GM12891 (cell line): Measurements from ENCODE around the gene ELOVL6.

Experiments
- DNase-seq: peaks from one replicate; pipeline ENCODE4 v3.0.0; 2011; ENCODE audit warnings: low spot score; ENCODE audit not compliant: insufficient read length
- FAIRE-seq: peaks from 2 replicates; lab custom pipeline; 2011; peaks lifted over from hg19 to GRCh38; lab: Jason Lieb, UNC
- PAX5 ChIP-seq: IDR thresholded peaks from 2 replicates; pipeline ENCODE4 v1.6.1; 2011; ENCODE audit warnings: low read length, moderate library complexity, mild to moderate bottlenecking; ENCODE audit not compliant: insufficient read depth, severe bottlenecking
- POLR2A ChIP-seq: IDR thresholded peaks from 2 replicates; pipeline ENCODE4 v1.6.1; 2011; ENCODE audit warnings: low read depth, low read length, control low read depth
- POLR2AphosphoS5 ChIP-seq: IDR thresholded peaks from 2 replicates; pipeline ENCODE4 v1.6.1; 2011; ENCODE audit warnings: low read depth, low read length, control low read depth
- POU2F2 ChIP-seq: IDR thresholded peaks from 2 replicates; pipeline ENCODE4 v1.6.1; 2011; ENCODE audit warnings: low read depth, mild to moderate bottlenecking, control low read depth, low read length, moderate library complexity
- SPI1 ChIP-seq: IDR thresholded peaks from 2 replicates; pipeline ENCODE4 v1.6.1; 2011; ENCODE audit warnings: low read depth, low read length, control low read depth
- TAF1 ChIP-seq: IDR thresholded peaks from 2 replicates; pipeline ENCODE4 v1.6.1; 2011; ENCODE audit warnings: low read depth, low read length, control low read depth

The ELOVL6 gene

GRCh38 chr4:110183643-110184042 lies 14.8 kb downstream of the ELOVL6 start:
- DNase-seq (no peak), FAIRE-seq (no peak)
- TF ChIP-seq SPI1, result no peak
- TF ChIP-seq POU2F2, result no peak
- no peak for TF ChIP-seq TAF1
- no peak for TF ChIP-seq PAX5
- TF ChIP-seq POLR2AphosphoS5, result no peak
- no peak for TF ChIP-seq POLR2A

GRCh38 chr4:110183058-110183457 lies 15.4 kb downstream of the ELOVL6 start:
- DNase-seq (no peak), FAIRE-seq (no peak)
- no peak for TF ChIP-seq POLR2A
- no peak for TF ChIP-seq POU2F2
- no peak for TF ChIP-seq POLR2AphosphoS5
- no peak for TF ChIP-seq PAX5
- TF ChIP-seq SPI1, result no peak
- TF ChIP-seq TAF1, result no peak

GRCh38 chr4:110181890-110182289 lies 16.5 kb downstream of the ELOVL6 start:
- DNase-seq (no peak), FAIRE-seq (no peak)
- TF ChIP-seq SPI1 (no peak), POU2F2 (no peak), POLR2A (no peak), PAX5 (no peak), TAF1 (no peak), POLR2AphosphoS5 (no peak)

- FAIRE-seq (peak; percentile 59), DNase-seq (no peak)
- TF ChIP-seq TAF1, result no peak
- TF ChIP-seq POLR2AphosphoS5, result no peak
- no peak for TF ChIP-seq SPI1
- TF ChIP-seq POU2F2, result no peak
- TF ChIP-seq POLR2A, result no peak
- TF ChIP-seq PAX5, result no peak
These were observed 22.8 kb downstream of the ELOVL6 start for GRCh38 chr4:110175634-110176033.

- no peak for TF ChIP-seq SPI1
- TF ChIP-seq PAX5, result no peak
- TF ChIP-seq TAF1, result no peak
- TF ChIP-seq POU2F2, result no peak
- no peak for TF ChIP-seq POLR2AphosphoS5
- TF ChIP-seq POLR2A, result no peak
- no peak for FAIRE-seq
- DNase-seq, result no peak
These were observed 25.4 kb downstream of the ELOVL6 start for GRCh38 chr4:110172972-110173371.

- no peak for DNase-seq
- no peak for TF ChIP-seq SPI1
- TF ChIP-seq POLR2AphosphoS5, result no peak
- no peak for TF ChIP-seq PAX5
- TF ChIP-seq POLR2A, result no peak
- no peak for TF ChIP-seq TAF1
- no peak for TF ChIP-seq POU2F2
- FAIRE-seq, result no peak
These were observed 26.4 kb downstream of the ELOVL6 start for GRCh38 chr4:110171971-110172370.

GRCh38 chr4:110170861-110171260 lies 27.6 kb downstream of the ELOVL6 start:
- no peak for TF ChIP-seq POLR2AphosphoS5
- TF ChIP-seq PAX5, result no peak
- no peak for TF ChIP-seq SPI1
- no peak for TF ChIP-seq TAF1
- TF ChIP-seq POLR2A, result no peak
- TF ChIP-seq POU2F2, result no peak
- no peak for FAIRE-seq
- no peak for DNase-seq

GRCh38 chr4:110165382-110166286 lies 32.8 kb downstream of the ELOVL6 start:
- TF ChIP-seq POU2F2 (no peak), SPI1 (no peak), PAX5 (no peak), POLR2AphosphoS5 (no peak), TAF1 (no peak), POLR2A (no peak)
- FAIRE-seq (peak; percentile 81), DNase-seq (no peak)

GRCh38 chr4:110164856-110165255 lies 33.6 kb downstream of the ELOVL6 start:
- TF ChIP-seq SPI1 (no peak), POLR2AphosphoS5 (no peak), POLR2A (no peak), POU2F2 (no peak), TAF1 (no peak), PAX5 (no peak)
- no peak for DNase-seq
- peak; percentile 40 for FAIRE-seq

- DNase-seq (no peak), FAIRE-seq (no peak)
- no peak for TF ChIP-seq POLR2A
- no peak for TF ChIP-seq SPI1
- TF ChIP-seq TAF1, result no peak
- no peak for TF ChIP-seq POLR2AphosphoS5
- TF ChIP-seq PAX5, result no peak
- no peak for TF ChIP-seq POU2F2
These were observed 34.2 kb downstream of the ELOVL6 start for GRCh38 chr4:110164251-110164650.

- TF ChIP-seq SPI1, result no peak
- FAIRE-seq (no peak), DNase-seq (no peak)
These were observed 34.9 kb downstream of the ELOVL6 start for GRCh38 chr4:110163327-110164069.
